B cell (primary cell): ENCODE measurements around the gene EIF5A. TPM values are rescaled to one million over a fixed set of nuclear protein-coding genes. Genes with fewer than 3 reads are reported as not detected.

Experiments used
- ATAC-seq: fragments of 200-7000 bp; cut with Tn5 transposase; one replicate; pipeline ENCODE4 v1.10.0; 2021; ENCODE audit warnings: low read depth, mild to moderate bottlenecking, moderate number of reproducible peaks, moderate library complexity
- CTCF ChIA-PET: fragments of 350-600 bp; sonication (Branson Sonifier 250); formaldehyde crosslinking; loops from one replicate; lab custom pipeline; 2021; ENCODE audit warnings: antibody characterized with exemption, inconsistent platforms; lab: Charles Lee
- POLR2A ChIA-PET: fragments of 350-600 bp; sonication (Branson Sonifier 250); formaldehyde crosslinking; loops from one replicate; lab custom pipeline; 2021; ENCODE audit warnings: antibody characterized with exemption; lab: Charles Lee
- DNase-seq: peaks from one replicate; pipeline ENCODE4 v3.0.0; 2013
- H2AFZ ChIP-seq: 2 replicates; pipeline ENCODE4 v1.6.1; 2012; ENCODE audit warnings: mild to moderate bottlenecking, low read depth, low read length; ENCODE audit not compliant: insufficient read depth, poor library complexity, severe bottlenecking
- H3K27ac ChIP-seq, 2 donors: 1 replicate in 1 of 2; 2 replicates in 1 of 2; pipeline ENCODE4 v1.5.1; 2012 to 2013; ENCODE audit warnings: low read length in 2 of 2, mild to moderate bottlenecking in 2 of 2, moderate library complexity in 1 of 2
- H3K27me3 ChIP-seq, 4 experiments: fragments of 200-600 bp in 1 of 4; sonication (generic) in 1 of 4; replicated peaks in 1 of 4; 1 replicate in 2 of 4; 2 replicates in 2 of 4; pipeline versions ENCODE4 v1.6.1 to v1.7.0; 2013 to 2016; ENCODE audit warnings: low read length in 3 of 4, mild to moderate bottlenecking in 2 of 4, mixed read lengths in 1 of 4, moderate library complexity in 1 of 4; ENCODE audit not compliant: insufficient read depth in 4 of 4, control insufficient read depth in 3 of 4; ENCODE audit errors: control extremely low read depth in 1 of 4
- H3K36me3 ChIP-seq, 2 experiments: replicated peaks in 1 of 2; 1 replicate in 1 of 2; 2 replicates in 1 of 2; pipeline versions ENCODE4 v1.6.1 to v1.7.1; 2013; ENCODE audit warnings: low read length in 1 of 2; ENCODE audit not compliant: insufficient read depth in 2 of 2, control insufficient read depth in 1 of 2; ENCODE audit errors: control extremely low read depth in 1 of 2, extremely low read depth in 1 of 2
- H3K4me1 ChIP-seq, 2 donors: fragments of 200-600 bp in 1 of 2; sonication (generic) in 1 of 2; 1 replicate in 1 of 2; 2 replicates in 1 of 2; pipeline versions ENCODE4 v1.5.1 to v1.6.1; 2013 to 2017; ENCODE audit warnings: low read length in 2 of 2; ENCODE audit not compliant: control insufficient read depth in 2 of 2, insufficient read depth in 2 of 2
- H3K4me2 ChIP-seq: replicated peaks from 2 replicates; pipeline ENCODE3; 2012; ENCODE audit warnings: mild to moderate bottlenecking, low read depth, low read length; ENCODE audit not compliant: poor library complexity, severe bottlenecking
- H3K4me3 ChIP-seq, 5 experiments: fragments of 200-600 bp in 1 of 5; sonication (generic) in 1 of 5; 1 replicate in 3 of 5; 2 replicates in 2 of 5; pipeline versions ENCODE4 v1.5.1 to v1.7.0; 2011 to 2016; ENCODE audit warnings: low read length in 4 of 5, mild to moderate bottlenecking in 4 of 5, low read depth in 2 of 5, control low read depth in 1 of 5, moderate library complexity in 1 of 5; ENCODE audit not compliant: insufficient read depth in 1 of 5; ENCODE audit errors: control extremely low read depth in 1 of 5, extremely low read depth in 1 of 5
- H3K79me2 ChIP-seq: fragments of 200-600 bp; sonication (generic); one replicate; pipeline ENCODE4 v1.6.0; 2016; ENCODE audit warnings: low read length; ENCODE audit not compliant: control insufficient read depth, insufficient read depth
- H3K9ac ChIP-seq: fragments of 200-600 bp; sonication (generic); 2 replicates; pipeline ENCODE4 v1.6.1; 2017; ENCODE audit warnings: mild to moderate bottlenecking, low read length, moderate library complexity
- H3K9me3 ChIP-seq, 3 donors: one replicate each; pipeline versions ENCODE4 v1.6.1 to v1.7.1; 2013; ENCODE audit warnings: low read length in 2 of 3; ENCODE audit not compliant: control insufficient read depth in 2 of 3, insufficient read depth in 1 of 3; ENCODE audit errors: control extremely low read depth in 1 of 3
- H4K20me1 ChIP-seq: 2 replicates; pipeline ENCODE4 v1.6.0; 2012; ENCODE audit warnings: mild to moderate bottlenecking, low read length; ENCODE audit not compliant: insufficient read depth, control insufficient read depth, poor library complexity, severe bottlenecking
- H3K27ac Mint-ChIP-seq: one replicate; pipeline ENCODE4 v1.8.0; 2021; ENCODE audit warnings: mixed read lengths
- H3K27me3 Mint-ChIP-seq: one replicate; pipeline ENCODE4 v1.8.0; 2021; ENCODE audit warnings: mixed read lengths
- H3K4me1 Mint-ChIP-seq: one replicate; pipeline ENCODE4 v1.8.0; 2021; ENCODE audit warnings: mixed read lengths
- H3K4me3 Mint-ChIP-seq: one replicate; pipeline ENCODE4 v1.8.0; 2021; ENCODE audit warnings: mixed read lengths
- H3K9me3 Mint-ChIP-seq: one replicate; pipeline ENCODE4 v1.8.0; 2022; ENCODE audit warnings: mixed read lengths; ENCODE audit not compliant: insufficient read depth
- CTCF ChIP-seq: fragments of 200-600 bp; IDR thresholded peaks from one replicate; pipeline ENCODE4 v1.8.0; 2022; ENCODE audit warnings: antibody characterized with exemption, mild to moderate bottlenecking
- WGBS: methylation state at CpG from one replicate; pipeline ENCODE4 v1.1.5; 2013; ENCODE audit warnings: missing lambda C conversion rate; ENCODE audit not compliant: insufficient coverage; 5-methylcytosine and 5-hydroxymethylcytosine counted together
- intact Hi-C: fragments of 100-400 bp; cut with micrococcal nuclease; formaldehyde crosslinking; loops from one replicate; pipeline ENCODE4 v1.10.0; 2022
- polyA plus RNA-seq: library from polyadenylated mRNA; depleted of rRNA; stranded (reverse); fragments of >200 nt; gene quantifications from 2 replicates; pipeline ENCODE4 v1.2.3, GENCODE V29; 2012
- total RNA-seq, 2 donors: library from RNA; stranded (reverse); fragments of 120-200 nt in 1 of 2; gene quantifications; 1 replicate in 1 of 2; 2 replicates in 1 of 2; pipeline versions ENCODE4 v1.2.3 to v1.2.4, GENCODE V29; 2013 to 2022

Gene EIF5A
- total and polyA plus RNA-seq, 2 donors (not counting 1 experiment from before 2014, with no cell fraction given), result 233 to 576 TPM

DNA sequence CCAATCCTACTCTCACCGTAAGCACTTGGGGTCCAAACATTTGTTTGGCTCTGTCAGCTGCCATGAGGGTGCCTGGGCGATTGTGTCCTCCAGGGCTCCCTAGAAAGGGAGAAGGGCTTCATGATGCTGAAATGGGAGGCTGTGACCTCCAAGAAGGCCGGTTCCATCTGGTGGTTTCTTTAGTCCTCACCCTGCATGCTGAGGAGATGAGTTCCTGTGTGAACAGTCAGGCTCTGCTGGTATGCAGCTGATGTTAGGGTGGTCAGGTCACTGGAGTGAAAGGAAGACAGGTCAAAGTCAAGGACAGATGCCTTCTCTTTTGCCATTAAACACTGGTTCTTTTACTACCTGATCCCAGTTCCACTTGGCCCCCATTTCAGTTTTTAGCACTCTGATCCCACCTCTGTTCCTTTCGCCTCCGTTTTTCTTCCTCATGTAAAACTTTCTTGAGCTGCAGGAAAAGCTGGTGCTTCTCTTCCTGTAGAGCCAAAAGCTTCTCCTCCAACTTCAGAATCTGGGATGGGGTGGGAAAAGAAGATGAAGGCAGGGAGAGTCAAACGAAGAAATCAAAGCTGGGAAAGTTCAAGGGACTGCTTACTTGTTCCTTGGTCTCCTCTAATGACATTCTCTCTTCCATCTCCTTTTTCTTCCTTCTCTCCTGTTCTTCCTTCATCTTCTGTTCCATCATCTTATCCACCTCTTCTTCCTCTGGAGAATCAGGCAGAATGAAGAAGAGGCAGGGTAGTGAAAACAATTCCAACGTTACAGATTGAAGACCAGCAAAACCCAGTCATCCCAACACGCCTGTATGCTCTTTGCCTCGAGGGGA lies 6.7 kb downstream of the EIF5A start:
- DNase-seq (no peak), ATAC-seq (no peak)
- H3K4me2 ChIP-seq, result peak overlapping the region; percentile 91
- peak overlapping the region; percentile 78 to 91 for H3K27ac ChIP-seq
- H3K27ac Mint-ChIP-seq, result peak overlapping the region; percentile 93
- ChIA-PET CTCF (interaction anchor here (1.0 to 2.2 kb wide), 10 partner anchors 8 to 268 kb away, joined by 3 to 19 read pairs (median 5); partner anchors contain the start of gene NEURL4), POLR2A (interaction anchor here (0.9 to 1.5 kb wide), 3 partner anchors 15 to 170 kb away, joined by 3 to 7 read pairs (median 4); partner anchors contain the start of genes NEURL4 and POLR2A)
- peaks cover 61% of the 10 kb centered on the region for H3K79me2 ChIP-seq
- no peaks in the 10 kb centered on the region for H3K9me3 Mint-ChIP-seq
- peak overlapping the region; percentile 87 for H3K4me3 Mint-ChIP-seq
- H3K9ac ChIP-seq, result peak overlapping the region; percentile 90
- H3K36me3 ChIP-seq, result peaks cover 5 to 75% of the 10 kb centered on the region in 2 experiments
- H3K4me1 ChIP-seq, result peaks cover 33 to 55% of the 10 kb centered on the region in 2 donors
- no peaks in the 10 kb centered on the region for H3K27me3 Mint-ChIP-seq
- H3K4me1 Mint-ChIP-seq, result peaks cover 63% of the 10 kb centered on the region
- whole genome bisulfite sequencing, result 49% methylated on average over 6 of the region's 9 CpGs
- H2AFZ ChIP-seq, result no peak overlapping the region
- peak overlapping the region; percentile 73 to 90 (median 82) for H3K4me3 ChIP-seq
- no peak for TF ChIP-seq CTCF
- H4K20me1 ChIP-seq, result peaks cover 55% of the 10 kb centered on the region
- intact Hi-C loops, result loop anchor here (2.0 kb wide), 1 partner anchor 39 kb away; the partner anchor contains the start of gene KCTD11
- no peaks in the 10 kb centered on the region for H3K9me3 ChIP-seq
- no peaks in the 10 kb centered on the region for H3K27me3 ChIP-seq
